HT-29 (cell line): ENCODE data around the gene DLG5. TPM values are rescaled to one million over a fixed set of nuclear protein-coding genes. Genes with fewer than 3 reads are reported as not detected.

Source experiments
- DNase-seq: peaks from one replicate; pipeline ENCODE4 v3.0.0-alpha.2; 2015; ENCODE audit warnings: low spot score
- total RNA-seq: library from RNA; depleted of rRNA; stranded (reverse); fragments of >200 nt; shearing (Covaris generic); gene quantifications from 2 replicates; pipeline ENCODE4 v1.2.3, GENCODE V29; 2014

The DLG5 gene
- total RNA-seq, 1 experiment from 2014 or later: 24.9 TPM

DNA sequence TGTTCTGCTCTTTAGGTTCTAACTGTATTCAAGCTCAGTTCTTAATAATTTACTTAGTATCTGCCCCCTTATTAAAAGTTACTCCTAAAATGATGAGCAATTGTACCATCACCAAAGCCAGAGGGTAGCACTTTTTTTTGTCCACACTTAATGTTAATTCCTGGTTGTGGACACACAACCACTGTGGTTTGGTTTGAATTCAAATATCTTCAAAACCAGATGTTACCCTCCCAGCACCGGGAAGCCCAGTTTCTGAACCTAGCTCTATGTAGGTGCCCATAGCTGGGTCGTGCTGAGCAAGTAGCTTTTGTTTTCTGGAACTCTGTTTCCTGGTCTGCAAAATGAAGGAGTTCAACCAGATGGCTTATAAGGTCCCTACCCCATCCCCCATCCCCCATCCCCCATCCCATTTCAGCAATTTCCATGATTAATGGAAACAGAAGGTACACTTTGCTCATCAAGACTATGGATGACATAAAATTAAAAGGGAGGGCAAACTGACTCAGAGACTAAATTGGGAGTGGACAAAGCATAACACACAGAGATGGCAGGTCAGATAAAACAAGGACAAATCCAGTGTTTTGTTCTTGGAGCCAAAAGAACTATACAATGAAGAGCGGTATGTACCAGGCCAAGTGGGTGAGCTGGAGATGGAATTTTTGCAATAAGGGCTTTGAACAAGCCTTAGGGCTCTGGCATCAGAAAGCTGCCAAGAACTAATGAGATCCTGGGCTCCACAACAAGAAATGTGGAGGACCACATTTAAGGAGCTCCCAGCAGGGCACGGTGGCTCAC is 56.7 kb downstream of the DLG5 start:
- DNase-seq: no peak

DNA sequence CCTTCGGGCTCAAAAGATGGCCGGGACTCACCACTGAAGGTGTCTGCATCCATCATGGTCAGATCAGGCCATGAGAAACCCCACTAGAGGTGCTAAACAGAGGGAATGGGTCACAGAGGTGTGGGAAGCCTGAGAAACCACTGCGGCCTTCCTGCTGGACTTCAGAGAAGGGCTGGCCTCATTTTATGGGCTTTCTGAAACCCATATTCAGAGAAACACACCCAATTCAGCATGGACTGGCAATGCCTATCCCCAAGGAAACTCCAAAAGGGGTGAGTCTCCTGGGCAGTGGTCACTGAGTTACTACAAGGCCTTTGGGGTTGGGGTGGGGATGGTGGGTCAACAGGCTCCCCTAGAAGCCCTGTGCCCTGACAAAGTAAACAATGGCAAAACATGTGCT is 58.0 kb downstream of the DLG5 start:
- DNase-seq: no peak

DNA sequence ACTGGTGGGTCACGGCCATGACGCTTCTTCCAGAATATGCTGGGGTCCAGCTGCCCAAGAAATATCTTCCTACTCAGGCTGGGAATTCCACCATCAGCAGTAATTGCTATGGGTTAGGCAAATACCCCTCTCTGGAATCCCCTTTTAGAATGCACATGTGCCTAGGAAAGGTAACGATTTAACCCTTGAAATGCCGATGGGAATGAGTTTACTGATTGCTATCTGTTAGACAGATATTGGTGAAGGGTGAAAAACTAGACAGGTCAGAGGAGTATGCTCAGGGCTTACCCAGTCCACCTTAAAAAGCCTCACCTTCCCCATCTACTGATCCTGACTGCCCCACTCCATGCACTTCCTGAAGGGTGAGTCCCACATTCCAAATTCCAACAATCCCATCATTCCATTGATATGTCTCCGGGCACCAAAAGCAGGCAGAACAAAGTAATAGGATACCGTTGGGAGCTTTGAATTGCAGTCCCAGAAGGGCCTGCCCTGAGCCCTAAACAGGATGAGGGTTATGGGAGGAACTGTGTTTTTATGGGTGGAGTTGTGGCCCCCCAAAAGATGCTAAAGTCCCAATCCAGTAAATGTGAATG is 59.3 kb downstream of the DLG5 start:
- no peak for DNase-seq

DNA sequence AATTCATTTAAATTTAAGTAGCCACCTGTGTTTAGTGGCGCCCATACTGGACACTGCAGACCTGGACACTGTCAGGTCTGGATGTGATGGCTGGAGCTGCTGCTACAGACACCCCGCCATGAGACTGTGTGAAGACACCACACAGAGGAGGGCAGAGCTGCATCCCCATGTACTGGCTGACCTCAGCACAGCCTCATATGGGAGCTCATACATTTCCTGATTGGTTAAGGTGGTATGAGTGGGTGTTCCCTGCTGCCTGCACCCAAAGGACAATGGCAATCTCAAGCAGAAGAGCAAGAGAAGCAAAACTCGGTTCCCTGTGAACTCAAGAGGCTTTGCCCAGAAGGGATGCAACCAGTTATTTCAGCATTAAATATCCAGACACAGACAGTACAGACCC is 60.0 kb downstream of the DLG5 start:
- DNase-seq: no peak

DNA sequence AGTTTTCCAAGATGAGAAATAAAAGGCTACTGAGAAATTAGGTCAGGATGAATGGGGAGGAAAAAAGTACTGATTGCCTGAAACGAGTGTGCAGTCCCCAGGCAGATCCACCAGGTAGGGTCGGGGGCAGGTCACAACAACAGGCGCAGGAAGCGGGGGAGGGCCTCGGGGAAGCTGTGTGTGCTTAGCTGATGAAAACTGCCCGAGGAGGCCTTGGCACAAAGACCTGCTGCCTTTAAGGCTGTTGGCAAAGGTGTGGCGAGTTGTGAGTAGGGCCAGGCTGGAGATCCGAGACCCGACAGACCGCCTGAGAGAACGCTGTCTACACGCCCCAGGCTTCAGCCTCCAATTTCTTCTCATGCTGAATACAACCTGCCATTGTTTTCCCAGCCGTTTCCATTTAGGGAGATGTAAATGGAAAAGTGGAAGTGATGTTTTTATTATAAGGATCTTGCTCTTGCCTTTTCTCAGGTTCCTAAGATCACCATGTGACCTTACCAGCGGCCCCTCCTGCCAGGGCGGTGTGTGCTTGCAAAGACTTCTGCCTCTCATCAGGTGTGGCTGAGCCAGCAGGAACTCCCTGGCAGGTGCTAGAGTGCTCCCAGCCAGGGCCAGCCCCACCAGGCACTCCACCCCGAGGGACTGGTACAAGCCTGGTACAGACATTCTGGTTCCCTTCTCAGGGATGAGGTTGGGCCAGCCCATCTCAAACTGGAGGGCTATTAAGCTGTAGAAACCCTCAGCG is 60.8 kb downstream of the DLG5 start:
- no peak for DNase-seq

DNA sequence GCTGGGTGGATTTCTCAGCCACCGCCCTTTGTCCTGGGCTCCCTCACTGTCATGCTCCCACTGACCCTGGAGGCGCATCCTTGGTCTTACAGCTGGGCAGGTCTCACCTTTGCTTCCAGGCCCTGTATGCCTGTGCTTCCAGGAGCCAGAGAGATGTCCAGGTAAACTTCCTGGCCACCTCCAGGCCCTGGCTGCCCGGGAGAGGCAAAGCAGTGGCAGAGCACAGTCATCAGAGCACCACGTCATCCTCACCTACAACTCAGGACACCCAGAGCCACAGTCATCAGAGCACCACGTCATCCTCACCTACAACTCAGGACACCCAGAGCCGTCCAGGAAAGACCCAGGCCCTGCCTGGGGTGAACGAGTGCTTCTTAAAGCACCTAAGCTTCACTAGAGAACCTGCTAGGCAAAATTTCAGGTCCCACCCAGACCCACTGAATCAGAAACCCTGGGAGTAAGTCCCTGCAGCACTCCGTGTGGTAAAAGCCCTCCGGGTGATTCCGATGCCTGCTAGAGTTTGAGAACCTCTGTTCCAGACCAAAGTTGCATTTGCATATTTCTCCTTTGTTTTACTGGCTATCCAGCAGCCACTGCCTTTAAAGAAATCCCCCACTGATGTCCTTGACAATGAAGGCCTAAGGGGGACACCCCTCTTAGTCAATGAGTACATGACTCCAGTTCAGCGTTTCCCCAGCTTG is 62.3 kb downstream of the DLG5 start:
- DNase-seq: no peak

DNA sequence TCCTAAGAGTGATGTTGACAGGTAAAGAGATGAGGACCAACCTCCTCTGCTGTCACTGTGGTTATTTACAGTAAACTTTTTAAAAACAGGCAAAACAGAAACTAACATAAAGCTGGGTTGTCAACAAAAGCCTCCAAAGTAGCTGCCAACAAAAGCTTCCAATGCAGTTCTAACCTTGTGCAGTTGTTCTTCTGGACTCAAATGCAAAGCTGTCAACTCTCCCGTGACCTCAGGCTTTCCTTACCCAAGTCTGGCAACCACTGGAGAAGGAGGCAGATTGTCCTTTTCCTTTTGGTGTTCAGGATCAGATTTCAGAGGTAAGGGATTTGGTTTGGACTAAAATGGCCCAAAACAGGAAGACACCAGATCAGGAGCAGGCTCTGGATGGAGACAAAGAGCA is 63.1 kb downstream of the DLG5 start:
- DNase-seq: no peak

DNA sequence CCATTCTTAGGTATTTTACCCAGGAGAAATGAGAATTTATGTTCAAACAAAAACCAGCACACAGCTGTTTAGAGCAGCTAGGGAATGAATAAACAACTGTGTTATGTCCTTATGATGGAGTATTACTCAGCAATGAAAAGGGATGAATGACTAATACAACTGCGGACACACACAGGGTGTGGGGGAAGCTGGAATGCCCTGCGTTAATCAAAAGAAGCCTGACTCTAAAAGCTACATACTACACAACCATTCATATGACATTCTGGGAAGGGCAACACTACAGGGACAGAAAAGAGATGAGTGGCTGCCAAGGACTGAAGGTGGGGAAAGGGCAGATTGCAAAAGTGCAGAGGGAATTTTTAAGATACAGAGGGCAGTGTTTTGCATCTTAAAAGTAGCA is 64.0 kb downstream of the DLG5 start:
- no peak for DNase-seq

DNA sequence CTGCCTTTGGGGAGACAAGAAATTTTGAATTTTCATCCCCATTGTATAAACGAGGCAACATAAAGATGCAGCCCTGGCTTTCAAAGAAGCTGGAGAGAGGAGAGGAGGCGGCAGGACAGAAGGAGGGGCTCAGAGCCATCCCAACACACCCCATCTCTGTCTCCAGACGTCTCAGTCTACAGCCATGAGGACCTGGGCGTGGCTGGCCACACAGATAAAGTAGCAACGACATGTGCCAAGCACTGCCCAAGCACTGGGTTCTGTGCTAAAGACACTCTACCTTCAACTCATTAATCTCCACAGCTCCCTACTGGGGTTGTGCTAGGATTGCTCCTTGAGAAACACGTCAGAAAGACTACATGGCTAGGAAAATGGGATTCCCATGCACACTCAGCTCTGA is 65.2 kb downstream of the DLG5 start:
- no peak for DNase-seq

DNA sequence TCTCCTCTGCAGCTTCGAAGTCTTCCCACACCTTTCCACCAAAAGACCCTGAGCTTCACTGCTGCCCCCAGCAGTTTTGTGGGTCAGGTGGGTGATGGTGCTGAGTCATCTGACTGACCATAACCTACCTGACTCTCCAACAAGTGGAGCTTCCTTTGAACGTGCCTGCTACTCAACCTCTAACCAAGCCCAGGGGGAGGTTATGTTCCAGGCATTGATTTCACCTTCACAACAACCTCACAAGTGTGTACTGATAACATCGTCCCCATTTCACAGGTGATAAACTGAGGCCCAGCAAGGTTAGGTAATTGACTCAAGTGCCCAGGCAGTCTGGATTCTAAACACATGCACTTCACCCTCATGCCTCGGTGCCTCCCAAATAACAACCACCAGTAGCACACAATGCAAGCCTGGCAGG is 66.7 kb downstream of the DLG5 start:
- DNase-seq: no peak

DNA sequence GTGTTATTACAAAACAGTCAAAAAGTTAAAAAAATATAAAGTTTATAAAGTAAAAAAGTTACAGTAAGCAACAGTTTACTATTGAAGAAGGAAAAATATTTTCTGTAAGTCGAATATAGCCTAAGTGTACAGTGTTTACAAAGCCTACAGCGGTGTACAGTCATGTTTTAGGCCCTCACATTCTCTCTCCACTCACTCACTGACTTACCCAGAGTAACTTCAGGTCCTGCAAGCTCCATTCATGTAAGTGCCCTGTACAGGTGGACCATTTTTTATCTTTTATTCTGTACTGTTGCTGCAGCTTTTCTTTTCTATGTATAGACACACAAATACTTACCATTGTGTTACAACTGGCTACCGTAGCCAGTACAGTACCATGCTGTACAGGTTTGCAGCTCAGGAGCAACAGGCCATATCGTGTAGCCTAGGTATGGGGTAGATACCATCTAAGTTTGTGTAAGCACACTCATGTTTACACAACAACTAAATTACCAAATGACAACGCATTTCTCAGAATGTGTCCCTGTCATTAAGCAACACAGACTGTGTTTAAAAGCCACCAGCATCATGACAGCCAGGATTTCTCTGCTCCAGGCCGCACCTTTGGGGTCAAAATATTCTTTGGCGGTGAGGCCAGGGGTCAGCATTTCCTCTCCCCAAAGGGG is 67.2 kb downstream of the DLG5 start:
- DNase-seq: no peak

DNA sequence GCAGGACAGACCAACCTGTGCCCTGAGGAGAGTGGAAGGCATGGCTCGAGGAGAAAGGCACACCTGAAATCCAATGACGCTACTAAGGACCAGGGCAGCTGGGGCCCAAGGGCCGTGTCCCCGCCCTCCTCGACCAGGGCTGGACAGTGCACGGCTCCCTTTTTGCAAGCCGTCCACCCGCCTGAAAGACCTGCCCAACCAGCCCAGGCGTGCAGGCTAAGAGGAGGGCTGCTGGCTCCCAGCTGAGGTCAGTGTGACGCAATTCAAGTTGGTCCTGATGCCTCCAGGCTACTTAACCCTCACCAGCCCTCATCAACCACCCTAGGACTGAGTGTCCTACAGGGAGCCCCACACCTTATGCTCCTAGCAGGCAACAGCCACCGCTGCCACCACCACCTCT is 69.3 kb downstream of the DLG5 start:
- peak; percentile 64 for DNase-seq

DNA sequence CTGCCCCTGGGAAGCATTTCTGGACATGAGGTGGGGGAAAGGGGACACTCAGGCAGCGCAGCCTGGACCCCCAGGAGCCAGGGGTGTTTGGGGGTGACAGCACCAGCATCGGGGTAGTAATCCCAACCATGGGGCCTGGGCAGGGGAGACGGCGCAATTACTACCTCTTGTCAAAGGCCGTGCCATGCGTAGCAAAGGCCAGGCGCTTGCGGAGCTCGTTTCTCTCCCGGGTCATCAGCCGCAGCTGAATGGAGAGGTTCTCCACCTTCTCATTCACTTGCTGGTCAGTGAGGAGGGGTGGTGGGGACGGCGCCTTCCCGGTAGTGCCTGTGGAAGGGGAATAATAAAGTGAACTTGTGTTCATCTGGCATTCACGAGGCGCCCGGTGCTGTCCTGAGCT is 70.0 kb downstream of the DLG5 start:
- DNase-seq: no peak

DNA sequence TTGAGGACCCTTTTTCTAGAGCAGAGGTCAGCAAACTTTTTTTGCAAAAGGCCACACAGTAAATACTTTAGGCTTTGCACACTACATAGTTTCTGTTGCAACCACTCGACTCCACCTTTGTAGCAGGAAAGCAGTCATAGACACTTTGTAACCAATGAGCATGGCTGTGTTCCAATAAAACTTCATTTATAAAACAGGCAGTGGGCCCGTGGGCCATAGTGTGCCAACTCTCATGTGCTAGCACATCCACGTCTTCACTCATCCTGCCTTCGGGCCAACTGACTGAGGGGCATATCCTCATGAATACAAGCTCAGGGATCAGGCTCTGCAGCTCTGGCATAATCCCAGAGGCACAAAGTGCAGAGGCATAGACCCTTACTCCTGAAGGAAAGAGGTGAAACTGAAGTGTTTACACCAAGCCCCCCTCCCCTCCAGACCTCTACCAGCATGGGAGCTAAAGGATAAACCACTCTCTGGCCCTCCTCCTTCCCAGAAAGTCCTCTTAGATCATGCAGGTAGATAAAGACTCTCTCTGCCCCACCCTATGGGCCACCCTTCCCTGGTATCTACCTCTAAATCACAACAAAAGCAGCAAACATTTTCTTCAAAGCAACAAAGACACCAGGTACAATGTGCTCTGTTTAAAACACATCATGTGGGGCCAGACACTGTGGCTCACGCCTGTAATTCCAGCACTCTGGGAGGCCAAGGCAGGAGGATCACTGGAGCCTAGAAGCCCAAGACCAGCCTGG is 71.0 kb downstream of the DLG5 start:
- DNase-seq: no peak

DNA sequence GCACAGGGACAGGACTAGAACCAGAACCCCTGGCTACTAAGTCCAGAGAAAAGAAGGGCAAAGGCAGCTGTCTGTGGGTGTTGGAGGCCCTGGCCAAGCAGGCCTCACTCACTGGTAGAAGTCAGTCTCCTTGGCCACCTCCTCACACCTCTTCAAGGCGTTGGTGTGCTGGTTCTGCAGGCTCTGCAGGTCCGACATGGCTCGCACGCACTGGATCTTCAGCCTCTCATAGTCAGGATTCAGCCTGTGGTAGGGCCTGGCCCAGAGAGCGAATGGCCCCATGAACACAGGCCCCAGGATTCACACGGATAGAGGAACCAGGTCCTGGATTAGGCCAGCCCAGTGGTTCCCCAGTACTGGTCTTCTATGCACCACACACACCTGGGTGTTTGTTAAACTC is 72.4 kb downstream of the DLG5 start:
- DNase-seq: no peak

DNA sequence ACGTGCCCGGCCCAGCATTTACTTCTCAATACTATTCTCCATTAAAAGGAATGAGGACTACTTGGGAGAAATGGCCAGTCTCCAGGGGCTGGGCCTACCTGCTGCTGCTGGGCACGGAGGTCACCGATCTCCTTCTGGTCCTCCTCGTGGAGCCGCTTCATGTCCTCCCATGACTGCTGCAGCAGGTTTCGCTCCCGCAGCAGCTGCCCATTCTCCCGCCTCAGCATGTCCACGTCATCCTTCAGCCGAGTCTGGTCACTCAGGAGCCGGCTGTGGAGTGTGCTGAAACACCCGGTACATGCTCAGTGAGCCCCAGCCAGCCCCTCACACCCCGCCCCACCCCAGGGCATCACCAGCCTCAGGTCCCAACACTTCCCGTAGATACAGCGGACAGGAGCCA is 73.3 kb downstream of the DLG5 start:
- DNase-seq: no peak

DNA sequence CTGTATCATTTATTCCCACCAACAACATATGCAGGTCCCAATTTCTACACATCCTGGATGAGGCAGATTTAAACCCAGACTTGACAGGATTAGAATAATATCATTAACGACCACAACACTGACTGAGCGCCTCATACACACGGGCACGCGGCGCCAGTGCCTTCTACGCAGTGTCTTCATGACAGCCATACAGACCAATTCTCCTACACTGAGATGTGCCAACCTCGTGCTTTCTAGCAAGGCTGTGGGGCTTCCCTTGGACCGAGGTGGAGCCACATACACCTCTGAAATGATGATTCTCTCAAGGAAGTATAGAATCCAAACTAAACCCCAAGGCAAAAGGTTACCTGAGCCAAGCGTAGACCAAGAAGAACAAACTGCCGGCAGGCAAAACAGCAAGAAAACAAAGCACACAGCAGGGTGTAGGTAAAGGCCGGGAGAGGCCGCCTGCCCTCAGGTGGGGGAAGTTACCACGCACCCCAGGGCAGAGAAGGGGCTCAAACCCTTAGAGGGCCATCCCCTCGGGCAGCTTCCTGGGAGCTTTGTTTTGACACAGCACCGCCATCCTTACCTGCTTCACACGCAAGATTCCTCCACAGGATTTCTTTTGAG is 75.8 kb downstream of the DLG5 start:
- DNase-seq: no peak

DNA sequence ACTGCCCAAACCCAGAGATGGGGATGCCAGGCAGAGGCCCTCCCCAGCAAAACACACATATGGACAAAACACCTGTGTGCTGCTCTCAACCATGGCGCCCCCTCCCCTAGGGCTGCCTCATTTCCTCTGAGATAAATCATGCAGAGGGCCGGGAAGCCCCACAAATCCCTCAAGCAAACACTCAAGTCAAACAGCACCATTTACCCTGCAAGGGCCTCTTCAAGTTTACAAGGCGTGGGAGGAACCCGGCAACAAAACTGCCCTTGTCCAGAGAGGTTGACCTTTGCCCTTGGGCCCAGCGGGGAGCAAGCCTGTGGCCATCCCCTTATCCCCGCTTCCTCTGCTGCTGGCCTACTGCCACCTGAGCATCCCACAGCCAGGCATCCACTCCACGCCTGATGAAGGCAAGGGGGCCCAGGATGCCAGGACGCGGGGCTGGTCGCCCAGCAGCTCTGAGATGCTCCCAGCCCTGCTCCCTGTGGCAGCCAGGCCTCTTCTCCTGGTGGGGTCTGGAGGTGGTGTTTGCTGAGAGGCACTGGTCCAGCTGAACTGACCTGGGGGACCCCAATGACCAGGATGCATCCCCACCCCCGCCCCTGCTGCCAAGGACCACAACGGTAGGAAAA is 77.4 kb downstream of the DLG5 start:
- DNase-seq: peak; percentile 32

DNA sequence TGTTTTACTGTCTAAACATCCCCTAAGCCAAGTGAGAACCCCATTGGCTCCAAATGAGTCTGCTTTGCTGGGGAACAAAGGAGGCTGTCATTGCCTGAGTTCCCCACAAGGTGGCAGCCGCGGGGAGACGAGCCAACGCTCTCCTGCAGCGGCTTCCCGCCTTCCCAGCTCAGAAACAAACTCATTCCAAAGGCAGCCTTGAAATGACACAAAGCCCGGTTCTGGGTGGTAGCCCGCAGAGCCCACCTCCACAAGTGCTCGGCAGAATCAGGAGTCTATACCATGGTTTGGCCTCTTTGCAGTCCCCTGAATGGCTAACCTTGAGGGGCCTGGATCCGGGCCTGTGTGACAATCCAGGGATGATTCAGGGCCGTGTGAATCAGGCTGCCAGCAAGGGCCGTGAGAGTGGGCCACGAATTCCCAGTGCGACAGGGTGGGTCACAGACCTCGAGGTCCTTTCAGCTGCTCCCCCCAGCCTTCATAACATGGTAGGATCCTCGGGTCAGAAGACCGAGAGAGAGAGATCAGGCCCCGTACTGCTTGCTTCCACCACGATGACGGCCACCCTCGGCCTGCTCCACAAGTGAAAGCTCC is 79.7 kb downstream of the DLG5 start:
- peak; percentile 82 for DNase-seq

DNA sequence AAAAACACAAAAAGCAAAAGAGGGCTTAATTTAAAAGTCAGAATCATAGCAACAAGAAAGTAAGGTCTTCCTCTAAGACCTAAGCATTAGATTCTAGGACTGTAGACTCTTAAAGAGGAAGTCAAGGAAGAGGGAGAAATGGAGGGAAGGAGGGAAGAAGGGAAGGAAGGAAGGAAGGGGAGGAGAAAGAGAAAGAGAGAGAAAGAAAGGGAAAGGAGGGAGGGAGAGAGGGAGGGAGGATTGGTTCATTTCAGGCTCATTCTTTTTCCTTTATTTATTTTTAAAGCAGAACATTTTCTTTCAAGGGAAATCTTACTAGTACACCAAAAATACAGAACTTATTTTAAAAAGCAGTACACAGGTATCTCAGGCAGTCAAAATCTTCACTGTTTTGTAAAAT is 81.1 kb downstream of the DLG5 start:
- DNase-seq: no peak
